Activated naive CD4-positive, alpha-beta T cell treated with anti-CD3 and anti-CD28 coated beads, Interleukin-2, amount 50 U/mL, for 72 hours (primary cell): ENCODE data around the gene C3AR1. TPM values are rescaled to one million over a fixed set of nuclear protein-coding genes. Genes with fewer than 3 reads are reported as not detected.
"Not testable (repeated sequence)": the region's sequence is repeated elsewhere in the genome, so short reads cannot be mapped to it uniquely, and the experiment has no call there.

Experiments
- ATAC-seq, 2 donors: fragments of 150-1000 bp; cut with Tn5 transposase; 2 replicates each; pipeline ENCODE4 v1.10.0; 2021; ENCODE audit warnings: mild to moderate bottlenecking in 2 of 2, moderate library complexity in 2 of 2
- DNase-seq, 2 donors: peaks; one replicate each; pipeline ENCODE4 v3.0.0; 2021 to 2022; ENCODE audit warnings: low spot score in 2 of 2
- H3K27ac Mint-ChIP-seq, 2 donors: one replicate each; pipeline ENCODE4 v1.8.0; 2022; ENCODE audit warnings: mild to moderate bottlenecking in 2 of 2, mixed read lengths in 2 of 2
- H3K36me3 Mint-ChIP-seq, 2 donors: one replicate each; pipeline ENCODE4 v1.8.0; 2022; ENCODE audit warnings: mixed read lengths in 2 of 2
- H3K9me3 Mint-ChIP-seq, 2 donors: one replicate each; pipeline ENCODE4 v1.8.0; 2022; ENCODE audit warnings: mixed read lengths in 2 of 2
- total RNA-seq, 2 donors: library from RNA; stranded (reverse); gene quantifications; one replicate each; pipeline ENCODE4 v1.2.3, GENCODE V29; 2022

Gene C3AR1
- 1 to 10 TPM in 1 of 2 donors, under 1 TPM in 1; 0.54 to 3.1 TPM for total RNA-seq

DNA sequence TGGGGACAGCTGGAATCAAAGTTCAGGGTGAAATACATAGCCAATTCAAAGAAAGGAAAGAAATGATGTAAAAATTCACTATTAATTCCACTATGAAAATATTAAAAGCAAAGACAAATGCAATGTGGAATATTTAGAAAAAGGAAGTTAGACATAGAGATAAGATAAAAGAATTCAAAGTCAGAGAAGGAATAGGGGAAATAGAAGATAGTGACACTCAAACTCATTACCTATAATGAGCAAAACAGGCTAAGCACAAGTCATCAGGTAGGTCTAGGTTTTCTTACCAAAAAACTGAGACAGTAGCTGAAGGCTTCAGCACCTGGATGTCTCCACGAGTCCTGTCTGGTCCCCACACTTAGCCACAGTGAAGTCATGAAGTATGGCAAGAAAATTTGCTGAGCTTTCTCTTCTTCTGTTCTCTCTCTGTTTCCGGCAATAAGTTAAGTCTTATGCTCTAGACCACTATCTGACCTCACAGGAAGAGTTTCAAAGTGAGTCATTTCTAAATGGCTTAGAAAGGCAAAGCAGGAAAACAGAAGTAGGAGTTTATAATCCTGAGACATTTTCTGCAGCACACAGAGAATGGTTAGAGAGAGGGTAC lies at the start of gene C3AR1:
C3AR1 (minus strand) TSS at position 369 of the 604 bp plus-strand sequence. CDS start 6,174 bp downstream, outside the sequence.
- Mint-ChIP-seq H3K9me3 (no peaks in the 10 kb centered on the region), H3K27ac (peak within 1 kb of the TSS; percentile 87), H3K36me3 (no peaks in the 10 kb centered on the region)
- DNase-seq = peak in 1 of 2 donors; percentile 33
- ATAC-seq = peak; percentile 99 to 100

GRCh38 chr12:8113117-8113516 lies 47.0 kb upstream of the C3AR1 start:
- H3K9me3 Mint-ChIP-seq, H3K36me3 Mint-ChIP-seq, H3K27ac Mint-ChIP-seq, DNase-seq, ATAC-seq: not testable (repeated sequence)

DNA sequence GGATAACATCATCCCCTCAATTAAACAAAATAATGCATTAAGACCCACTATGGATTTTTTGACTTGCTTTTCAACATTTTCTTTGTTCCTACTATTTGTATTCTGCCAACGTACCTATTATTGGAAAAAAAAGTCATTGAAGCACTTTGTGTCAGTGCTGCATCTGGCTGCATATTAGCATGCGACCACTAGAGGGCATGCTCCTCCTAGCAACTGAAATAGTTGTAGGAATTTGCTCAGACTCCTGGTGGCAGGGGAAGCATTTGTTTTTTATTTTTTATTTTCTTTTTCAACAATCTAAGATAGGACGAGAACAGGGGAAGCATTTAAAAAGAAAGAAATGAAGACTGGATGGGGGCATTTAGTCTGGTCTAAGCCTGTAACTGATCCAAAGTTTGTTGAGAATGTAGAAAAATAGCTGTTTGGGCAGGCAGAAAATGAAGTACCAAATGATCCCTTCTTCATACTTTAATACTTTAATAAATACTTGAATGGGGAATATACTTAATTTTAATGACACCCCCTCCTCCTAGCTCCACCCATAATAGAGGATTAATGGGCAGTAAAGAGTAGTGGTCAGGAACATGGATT lies 42.7 kb upstream of the C3AR1 start:
- Mint-ChIP-seq H3K36me3 (peaks cover 11% of the 10 kb centered on the region in 2 donors), H3K9me3 (peaks cover 0 to 7% of the 10 kb centered on the region in 2 donors), H3K27ac (no peak overlapping the region)
- DNase-seq = peak; percentile 69 to 75
- ATAC-seq = peak; percentile 57 to 68

GRCh38 chr12:8099235-8099634 lies 33.1 kb upstream of the C3AR1 start:
- ATAC-seq = peak; percentile 31 to 50

GRCh38 chr12:8096281-8096915 lies 30.2 kb upstream of the C3AR1 start:
- H3K36me3 Mint-ChIP-seq = peaks cover 16 to 22% of the 10 kb centered on the region in 2 donors
- H3K27ac Mint-ChIP-seq = no peak overlapping the region

More at GRCh38 chr12:8099235-8099634, 33.1 kb upstream of the C3AR1 start:
- H3K9me3 Mint-ChIP-seq = no peaks in the 10 kb centered on the region
- H3K36me3 Mint-ChIP-seq = peaks cover 7 to 12% of the 10 kb centered on the region in 2 donors
- no peak for DNase-seq
- H3K27ac Mint-ChIP-seq = peak overlapping the region in 1 of 2 donors; percentile 15

DNA sequence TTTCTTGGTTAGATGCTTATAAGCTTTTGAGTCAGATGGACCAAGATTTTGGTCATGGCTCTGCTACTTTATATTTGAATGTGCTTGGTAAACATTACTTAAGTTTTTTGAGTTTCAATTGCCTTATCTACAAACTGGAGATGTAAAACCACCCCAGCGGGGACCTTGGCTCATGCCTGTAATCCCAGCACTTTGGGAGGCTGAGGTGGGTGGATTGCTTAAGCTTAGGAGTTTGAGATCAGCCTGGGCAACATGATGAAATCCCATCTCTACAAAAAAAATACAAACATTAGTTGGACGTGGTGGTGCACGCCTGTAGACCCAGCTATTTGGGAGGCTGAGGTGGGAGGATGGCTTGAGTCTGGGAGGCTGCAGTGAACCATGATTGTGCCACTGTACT lies 27.1 kb upstream of the C3AR1 start:
- peak overlapping the region in 1 of 2 donors; percentile 16 for H3K27ac Mint-ChIP-seq
- ATAC-seq = no peak
- peaks cover 16 to 25% of the 10 kb centered on the region in 2 donors for H3K36me3 Mint-ChIP-seq
- DNase-seq = no peak
- no peaks in the 10 kb centered on the region for H3K9me3 Mint-ChIP-seq

More at GRCh38 chr12:8096281-8096915, 30.2 kb upstream of the C3AR1 start:
- H3K9me3 Mint-ChIP-seq = no peaks in the 10 kb centered on the region
- DNase-seq (no peak), ATAC-seq (no peak)

- H3K9me3 Mint-ChIP-seq = no peaks in the 10 kb centered on the region
- peaks cover 13 to 24% of the 10 kb centered on the region in 2 donors for H3K36me3 Mint-ChIP-seq
- no peak for DNase-seq
Observed at GRCh38 chr12:8089716-8090115, 23.6 kb upstream of the C3AR1 start.

GRCh38 chr12:8089277-8089676 lies 23.1 kb upstream of the C3AR1 start:
- Mint-ChIP-seq H3K27ac (peak overlapping the region in 1 of 2 donors; percentile 73), H3K36me3 (peaks cover 9 to 24% of the 10 kb centered on the region in 2 donors)
- H3K9me3 Mint-ChIP-seq, ATAC-seq, DNase-seq: not testable (repeated sequence)

More at GRCh38 chr12:8089716-8090115, 23.6 kb upstream of the C3AR1 start:
- H3K27ac Mint-ChIP-seq = peak overlapping the region in 1 of 2 donors; percentile 73
- no peak for ATAC-seq

DNA sequence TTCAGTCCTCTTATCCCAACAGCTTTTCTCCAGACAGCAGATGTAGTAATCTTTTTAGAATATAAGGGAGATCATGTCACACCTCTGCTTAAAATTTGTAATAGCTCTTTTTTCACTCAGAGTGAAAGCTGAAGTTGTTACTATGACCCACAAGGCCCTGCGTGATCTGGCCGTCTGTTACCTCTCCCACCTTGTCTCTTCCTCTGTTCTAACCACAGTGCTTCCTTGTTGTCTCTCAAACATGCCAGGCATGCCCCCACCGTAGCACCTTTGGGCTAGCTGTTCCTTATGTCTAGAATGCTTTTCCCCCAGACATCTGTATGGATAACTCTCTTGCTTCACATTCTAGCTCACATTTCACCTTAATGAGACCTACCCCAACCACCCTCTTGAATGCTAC lies 22.4 kb upstream of the C3AR1 start:
- ATAC-seq (peak; percentile 80 to 89), DNase-seq (peak in 1 of 2 donors; percentile 18)
- Mint-ChIP-seq H3K36me3 (peaks cover 14 to 24% of the 10 kb centered on the region in 2 donors), H3K9me3 (no peaks in the 10 kb centered on the region), H3K27ac (peak overlapping the region; percentile 73 to 89)

DNA sequence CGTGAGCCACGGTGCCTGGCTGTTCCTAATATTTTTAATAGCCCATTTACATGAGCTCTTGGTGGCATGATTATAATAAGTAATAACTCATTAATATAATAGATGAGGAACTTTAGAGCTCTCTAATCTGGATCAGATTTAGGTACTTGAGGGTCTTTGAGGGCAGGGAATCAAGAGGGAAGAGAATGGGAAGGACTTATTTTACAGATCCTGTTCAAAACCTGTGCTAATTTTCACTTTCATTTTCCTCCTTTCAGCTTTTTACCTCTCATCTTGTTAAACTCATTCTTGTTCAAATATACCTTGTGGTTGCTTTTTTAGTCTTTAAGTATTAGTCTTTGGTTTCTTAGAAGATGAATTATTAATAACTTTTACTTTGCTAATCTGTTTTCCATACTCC lies 21.5 kb upstream of the C3AR1 start:
- peak overlapping the region; percentile 73 to 89 for H3K27ac Mint-ChIP-seq
- H3K9me3 Mint-ChIP-seq = no peaks in the 10 kb centered on the region
- peaks cover 14 to 23% of the 10 kb centered on the region in 2 donors for H3K36me3 Mint-ChIP-seq
- ATAC-seq (no peak), DNase-seq (no peak)

DNA sequence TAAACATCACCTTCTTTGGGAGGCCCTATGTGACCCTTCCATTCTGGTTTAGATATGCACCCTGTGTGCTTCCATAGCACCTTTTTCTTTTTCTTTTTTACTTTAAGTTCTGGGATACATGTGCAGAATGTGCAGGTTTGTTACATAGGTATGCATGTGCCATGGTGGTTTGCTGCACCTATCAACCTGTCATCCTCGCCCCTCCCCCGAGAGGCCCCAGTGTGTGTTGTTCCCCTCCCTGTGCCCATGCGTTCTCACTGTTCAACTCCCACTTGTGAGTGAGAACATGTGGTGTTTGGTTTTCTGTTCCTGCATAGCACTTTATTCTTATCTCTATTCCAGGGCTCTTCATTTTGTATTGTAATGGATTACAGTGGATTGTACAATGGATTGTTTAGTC lies 18.2 kb upstream of the C3AR1 start:
- not testable (repeated sequence) for ATAC-seq, H3K9me3 Mint-ChIP-seq
- H3K36me3 Mint-ChIP-seq = peaks cover 16 to 24% of the 10 kb centered on the region in 2 donors
- peak in 1 of 2 donors; percentile 31 for DNase-seq
- H3K27ac Mint-ChIP-seq = peak overlapping the region; percentile 50 to 100

DNA sequence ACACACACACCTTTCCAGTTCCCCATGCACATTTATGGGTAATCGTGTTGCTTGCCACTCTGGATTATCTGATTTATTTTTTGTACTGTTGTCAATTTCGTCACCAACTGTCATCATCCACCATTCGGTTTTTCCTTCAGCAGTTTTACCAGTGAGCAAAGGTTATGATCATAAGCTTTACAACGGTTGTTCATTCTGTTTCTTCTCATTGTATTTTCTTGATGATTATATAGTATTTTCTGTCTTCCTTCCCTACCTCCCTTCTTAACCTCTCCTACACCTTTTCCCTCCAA lies 16.6 kb upstream of the C3AR1 start:
- no peak for ATAC-seq
- H3K36me3 Mint-ChIP-seq = peaks cover 16% of the 10 kb centered on the region in 2 donors
- no peak for DNase-seq
- peak overlapping the region; percentile 99 to 100 for H3K27ac Mint-ChIP-seq
- H3K9me3 Mint-ChIP-seq = no peaks in the 10 kb centered on the region

- peak overlapping the region; percentile 99 to 100 for H3K27ac Mint-ChIP-seq
- peaks cover 16% of the 10 kb centered on the region in 2 donors for H3K36me3 Mint-ChIP-seq
- ATAC-seq = peak in 1 of 2 donors; percentile 30
- peak in 1 of 2 donors; percentile 31 for DNase-seq
- H3K9me3 Mint-ChIP-seq = no peaks in the 10 kb centered on the region
Observed at GRCh38 chr12:8081251-8081920, 15.2 kb upstream of the C3AR1 start.

GRCh38 chr12:8080120-8080519 lies 14.0 kb upstream of the C3AR1 start:
- H3K36me3 Mint-ChIP-seq = peaks cover 12 to 16% of the 10 kb centered on the region in 2 donors
- DNase-seq (no peak), ATAC-seq (no peak)
- peak overlapping the region; percentile 2 to 100 for H3K27ac Mint-ChIP-seq
- no peaks in the 10 kb centered on the region for H3K9me3 Mint-ChIP-seq

DNA sequence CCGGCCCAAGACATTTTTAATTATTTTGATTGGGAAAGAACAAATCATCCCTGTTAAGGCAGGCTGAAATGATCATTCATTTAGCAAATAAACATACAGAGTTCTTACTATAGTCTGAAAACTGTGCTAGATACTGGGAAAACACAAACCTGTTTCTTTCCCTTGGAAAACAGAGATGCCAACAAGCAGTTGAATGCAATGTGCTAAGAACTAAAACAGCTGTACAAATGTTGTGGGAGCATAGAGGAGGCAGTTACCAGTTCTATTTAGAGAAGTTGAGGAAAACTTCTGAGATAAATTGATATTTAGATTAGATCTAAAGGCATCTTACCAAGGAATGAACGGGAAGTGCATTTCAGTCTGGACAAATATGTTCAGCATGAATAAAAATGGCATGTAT lies 12.8 kb upstream of the C3AR1 start:
- peaks cover 10 to 13% of the 10 kb centered on the region in 2 donors for H3K36me3 Mint-ChIP-seq
- no peaks in the 10 kb centered on the region for H3K9me3 Mint-ChIP-seq
- DNase-seq (no peak), ATAC-seq (no peak)
- H3K27ac Mint-ChIP-seq = peak overlapping the region in 1 of 2 donors; percentile 100

GRCh38 chr12:8078398-8078797 lies 12.2 kb upstream of the C3AR1 start:
- peaks cover 10 to 11% of the 10 kb centered on the region in 2 donors for H3K36me3 Mint-ChIP-seq
- H3K9me3 Mint-ChIP-seq = no peaks in the 10 kb centered on the region
- peak; percentile 15 to 22 for ATAC-seq
- peak overlapping the region in 1 of 2 donors; percentile 100 for H3K27ac Mint-ChIP-seq
- peak in 1 of 2 donors; percentile 54 for DNase-seq

- DNase-seq (no peak), ATAC-seq (no peak)
- peak overlapping the region in 1 of 2 donors; percentile 100 for H3K27ac Mint-ChIP-seq
- no peaks in the 10 kb centered on the region for H3K9me3 Mint-ChIP-seq
- peaks cover under 1 to 2% of the 10 kb centered on the region in 2 donors for H3K36me3 Mint-ChIP-seq
Observed at GRCh38 chr12:8077207-8077606, 11.0 kb upstream of the C3AR1 start.
